ENCODE measurements around the gene KRT38. TPM values are rescaled to one million over a fixed set of nuclear protein-coding genes. Genes with fewer than 3 reads are reported as not detected.
"Not testable (repeated sequence)": the region's sequence is repeated elsewhere in the genome, so short reads cannot be mapped to it uniquely, and the experiment has no call there.

The KRT38 gene
- total and polyA plus RNA-seq, 3 donors from 2014 or later, result not detected

- Histone ChIP-seq H3K27me3 (no peaks in the 10 kb centered on the region), H3K9me3 (no peaks in the 10 kb centered on the region), H3K36me3 (ENCODE audit: low read depth, missing control alignments) (no peaks in the 10 kb centered on the region), H3K4me3 (no peak overlapping the region), H3K4me1 (peaks cover 9% of the 10 kb centered on the region), H3K27ac (no peak overlapping the region)
- WGBS, 2 donors, result 100% methylated on average over 1 of the region's 1 CpG
- intact Hi-C loops (cut with DNase I; ENCODE audit: low total_unique reads), result no loop called here
- DNase-seq, result no peak
- TF ChIP-seq POLR2A (IDR thresholded peaks at IDR 0.05), result no peak
Observed at GRCh38 chr17:41395611-41396010, 45.2 kb downstream of the KRT38 start.

GRCh38 chr17:41395044-41395443, 45.7 kb downstream of the KRT38 start:
- H3K27ac ChIP-seq; intact Hi-C loops (cut with DNase I; ENCODE audit: low total_unique reads); H3K27me3 ChIP-seq; H3K4me3 ChIP-seq; H3K9me3 ChIP-seq; DNase-seq; H3K4me1 ChIP-seq; H3K36me3 ChIP-seq (ENCODE audit: low read depth, missing control alignments): not testable (repeated sequence)
- 92 to 93% methylated on average over 6 to 12 of the region's 12 CpGs for WGBS, 2 donors

DNA sequence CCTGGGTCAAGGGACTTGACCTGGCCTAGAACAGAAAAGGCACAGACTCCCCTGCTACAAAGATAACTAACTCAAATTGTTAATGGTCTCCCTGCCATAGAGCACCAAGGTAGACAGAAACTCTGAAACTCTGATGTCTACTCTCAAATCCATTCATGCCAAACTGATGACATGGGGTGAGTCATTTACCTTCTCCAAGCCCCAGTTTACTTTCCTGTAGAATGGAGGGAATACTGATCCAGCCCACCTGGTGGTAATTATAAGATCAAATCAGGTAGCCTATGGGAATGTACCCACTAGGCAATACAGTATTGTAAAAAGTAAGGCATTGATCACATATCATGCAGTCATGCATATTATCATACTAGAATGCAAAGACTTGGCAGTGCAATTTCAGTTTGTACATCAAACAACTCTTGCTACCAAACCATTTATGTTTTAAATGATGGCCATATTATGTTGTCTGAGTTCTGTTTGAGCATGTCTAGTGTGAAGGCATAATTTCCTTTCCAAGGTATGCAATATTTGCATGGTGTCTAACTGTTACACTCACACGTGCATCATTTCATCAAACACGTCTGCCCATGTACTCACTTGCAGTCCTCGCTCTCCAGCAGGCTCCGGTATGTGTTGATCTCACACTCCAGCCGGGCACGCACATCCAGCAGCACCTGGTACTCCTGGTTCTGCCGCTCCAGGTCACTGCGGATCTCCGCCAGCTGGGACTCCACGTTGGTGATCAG, 46.4 kb downstream of the KRT38 start:
- WGBS, 2 donors, result 87 to 94% methylated on average over 10 of the region's 10 CpGs
- peaks cover 9% of the 10 kb centered on the region for H3K4me1 ChIP-seq
- H3K4me3 ChIP-seq, result no peak overlapping the region
- no peaks in the 10 kb centered on the region for H3K27me3 ChIP-seq
- intact Hi-C loops (cut with DNase I; ENCODE audit: low total_unique reads), result no loop called here
- TF ChIP-seq, protein P1, sequence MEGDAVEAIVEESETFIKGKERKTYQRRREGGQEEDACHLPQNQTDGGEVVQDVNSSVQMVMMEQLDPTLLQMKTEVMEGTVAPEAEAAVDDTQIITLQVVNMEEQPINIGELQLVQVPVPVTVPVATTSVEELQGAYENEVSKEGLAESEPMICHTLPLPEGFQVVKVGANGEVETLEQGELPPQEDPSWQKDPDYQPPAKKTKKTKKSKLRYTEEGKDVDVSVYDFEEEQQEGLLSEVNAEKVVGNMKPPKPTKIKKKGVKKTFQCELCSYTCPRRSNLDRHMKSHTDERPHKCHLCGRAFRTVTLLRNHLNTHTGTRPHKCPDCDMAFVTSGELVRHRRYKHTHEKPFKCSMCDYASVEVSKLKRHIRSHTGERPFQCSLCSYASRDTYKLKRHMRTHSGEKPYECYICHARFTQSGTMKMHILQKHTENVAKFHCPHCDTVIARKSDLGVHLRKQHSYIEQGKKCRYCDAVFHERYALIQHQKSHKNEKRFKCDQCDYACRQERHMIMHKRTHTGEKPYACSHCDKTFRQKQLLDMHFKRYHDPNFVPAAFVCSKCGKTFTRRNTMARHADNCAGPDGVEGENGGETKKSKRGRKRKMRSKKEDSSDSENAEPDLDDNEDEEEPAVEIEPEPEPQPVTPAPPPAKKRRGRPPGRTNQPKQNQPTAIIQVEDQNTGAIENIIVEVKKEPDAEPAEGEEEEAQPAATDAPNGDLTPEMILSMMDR (IDR thresholded peaks at IDR 0.05), result no peak
- no peak for TF ChIP-seq POLR2A (IDR thresholded peaks at IDR 0.05)
- no peaks in the 10 kb centered on the region for H3K9me3 ChIP-seq
- no peak for DNase-seq
- no peak overlapping the region for H3K27ac ChIP-seq
- no peaks in the 10 kb centered on the region for H3K36me3 ChIP-seq (ENCODE audit: low read depth, missing control alignments)

DNA sequence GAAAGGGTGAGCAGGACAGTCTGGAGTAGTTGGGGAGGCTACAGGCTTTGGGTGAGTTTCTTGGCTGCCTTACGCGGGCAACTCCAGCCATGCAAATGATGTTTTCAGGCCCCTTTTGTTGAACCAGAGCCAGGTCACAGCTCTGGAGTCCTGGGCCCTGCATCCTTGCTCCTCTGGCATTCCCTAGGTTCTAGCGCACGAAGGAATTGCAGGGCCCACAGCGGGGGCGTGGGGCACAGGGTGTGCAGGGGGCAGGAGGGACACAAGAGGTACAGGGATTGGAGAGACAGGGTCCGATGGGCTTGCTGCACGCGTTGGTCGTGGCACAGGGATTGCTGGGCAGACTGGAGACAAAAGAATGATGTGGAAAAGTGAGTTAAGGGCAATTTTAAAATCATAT, 47.0 kb downstream of the KRT38 start:
- 69 to 74% methylated on average over 10 of the region's 10 CpGs for WGBS, 2 donors
- H3K27me3 ChIP-seq, result no peaks in the 10 kb centered on the region
- peaks cover 9% of the 10 kb centered on the region for H3K4me1 ChIP-seq
- peak overlapping the region in 1 of 2 donors; percentile 39 for H3K27ac ChIP-seq
- no peaks in the 10 kb centered on the region for H3K9me3 ChIP-seq
- H3K4me3 ChIP-seq, result no peak overlapping the region
- DNase-seq, result no peak
- H3K36me3 ChIP-seq (ENCODE audit: low read depth, missing control alignments), result no peaks in the 10 kb centered on the region
- intact Hi-C loops (cut with DNase I; ENCODE audit: low total_unique reads), result no loop called here
- TF ChIP-seq, protein P1 (IDR thresholded peaks at IDR 0.05), result no peak
- TF ChIP-seq POLR2A (IDR thresholded peaks at IDR 0.05), result no peak

DNA sequence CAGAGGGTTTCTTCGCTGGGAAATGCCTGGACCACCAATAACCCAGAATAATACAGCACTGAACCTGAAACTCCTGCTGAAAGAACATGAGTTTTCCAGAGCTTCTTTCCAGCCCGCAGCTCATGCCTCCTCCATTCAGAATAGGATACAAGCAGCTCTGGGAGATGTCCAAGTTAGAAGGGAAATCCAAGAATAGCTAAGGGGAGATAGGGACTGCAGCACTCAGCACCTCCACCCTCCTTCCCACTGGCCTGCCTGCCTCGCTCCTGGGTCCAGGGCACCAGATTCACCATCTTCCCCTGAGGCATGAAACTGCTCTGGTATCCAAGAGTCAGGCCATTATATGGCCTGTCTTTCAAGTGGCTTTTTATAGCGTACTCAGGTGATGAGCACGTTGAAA, 47.5 kb downstream of the KRT38 start:
- Histone ChIP-seq H3K9me3 (no peaks in the 10 kb centered on the region), H3K27ac (peak overlapping the region; percentile 22 to 39), H3K36me3 (ENCODE audit: low read depth, missing control alignments) (no peaks in the 10 kb centered on the region), H3K4me1 (peaks cover 9% of the 10 kb centered on the region), H3K27me3 (no peaks in the 10 kb centered on the region), H3K4me3 (no peak overlapping the region)
- no peak for DNase-seq
- WGBS, 2 donors, result 56 to 60% methylated on average over 5 of the region's 5 CpGs
- TF ChIP-seq, protein P1 (IDR thresholded peaks at IDR 0.05), result no peak
- TF ChIP-seq POLR2A (IDR thresholded peaks at IDR 0.05), result no peak
- intact Hi-C loops (cut with DNase I; ENCODE audit: low total_unique reads), result no loop called here

- H3K4me3 ChIP-seq, result no peak overlapping the region
- TF ChIP-seq POLR2A (IDR thresholded peaks at IDR 0.05), result no peak
- TF ChIP-seq, protein P1 (IDR thresholded peaks at IDR 0.05), result no peak
- H3K27me3 ChIP-seq, result no peaks in the 10 kb centered on the region
- H3K9me3 ChIP-seq, result no peaks in the 10 kb centered on the region
- peaks cover 9% of the 10 kb centered on the region for H3K4me1 ChIP-seq
- intact Hi-C loops (cut with DNase I; ENCODE audit: low total_unique reads), result no loop called here
- WGBS, 2 donors, result 77 to 86% methylated on average over 1 of the region's 1 CpG
- no peaks in the 10 kb centered on the region for H3K36me3 ChIP-seq (ENCODE audit: low read depth, missing control alignments)
- H3K27ac ChIP-seq, result peak overlapping the region in 1 of 2 donors; percentile 22
- DNase-seq, result no peak
Observed at GRCh38 chr17:41392278-41392677, 48.5 kb downstream of the KRT38 start.

All from testis (tissue), 3 donors.